ENCODE measurements around the gene ITGAV.

ITGAV gene

GRCh38 chr2:186612555-186613440 is 22.9 kb downstream of the ITGAV start:
- DNase-seq (ENCODE audit: low spot score) = no peak

GRCh38 chr2:186614373-186614772 is 24.5 kb downstream of the ITGAV start:
- no peak for DNase-seq (ENCODE audit: low spot score)

- no peak for DNase-seq (ENCODE audit: low spot score)
Measured at GRCh38 chr2:186617148-186617547, 27.3 kb downstream of the ITGAV start.

- no peak for DNase-seq (ENCODE audit: low spot score)
Measured at GRCh38 chr2:186617771-186618170, 27.9 kb downstream of the ITGAV start.

GRCh38 chr2:186618696-186619095 is 28.8 kb downstream of the ITGAV start:
- no peak for DNase-seq (ENCODE audit: low spot score)

GRCh38 chr2:186623084-186623483 is 33.2 kb downstream of the ITGAV start:
- DNase-seq (ENCODE audit: low spot score) = no peak

GRCh38 chr2:186624276-186624675 is 34.4 kb downstream of the ITGAV start:
- DNase-seq (ENCODE audit: low spot score) = no peak

- no peak for DNase-seq (ENCODE audit: low spot score)
Measured at GRCh38 chr2:186629250-186629996, 39.6 kb downstream of the ITGAV start.

GRCh38 chr2:186632417-186632816 is 42.6 kb downstream of the ITGAV start:
- DNase-seq (ENCODE audit: low spot score) = no peak

GRCh38 chr2:186634701-186635100 is 44.8 kb downstream of the ITGAV start:
- no peak for DNase-seq (ENCODE audit: low spot score)

GRCh38 chr2:186636800-186637496 is 47.1 kb downstream of the ITGAV start:
- DNase-seq (ENCODE audit: low spot score) = no peak

- DNase-seq (ENCODE audit: low spot score) = no peak
Measured at GRCh38 chr2:186637497-186637800, 47.6 kb downstream of the ITGAV start.

GRCh38 chr2:186639939-186640338 is 50.1 kb downstream of the ITGAV start:
- DNase-seq (ENCODE audit: low spot score) = no peak

GRCh38 chr2:186641132-186641806 is 51.4 kb downstream of the ITGAV start:
- DNase-seq (ENCODE audit: low spot score) = no peak

- peak; percentile 86 for DNase-seq (ENCODE audit: low spot score)
Measured at GRCh38 chr2:186641807-186642321, 52.0 kb downstream of the ITGAV start.

- DNase-seq (ENCODE audit: low spot score) = no peak
Measured at GRCh38 chr2:186644791-186645190, 54.9 kb downstream of the ITGAV start.

- DNase-seq (ENCODE audit: low spot score) = no peak
Measured at GRCh38 chr2:186645999-186646398, 56.1 kb downstream of the ITGAV start.

GRCh38 chr2:186648130-186648529 is 58.3 kb downstream of the ITGAV start:
- DNase-seq (ENCODE audit: low spot score) = no peak

GRCh38 chr2:186653511-186653910 is 63.7 kb downstream of the ITGAV start:
- DNase-seq (ENCODE audit: low spot score) = no peak

GRCh38 chr2:186659383-186659782 is 69.5 kb downstream of the ITGAV start:
- DNase-seq (ENCODE audit: low spot score) = no peak

GRCh38 chr2:186664385-186665043 is 74.7 kb downstream of the ITGAV start:
- no peak for DNase-seq (ENCODE audit: low spot score)

All from RKO (cell line).